Measurements from ENCODE around the gene MSGN1. TPM values are rescaled to one million over a fixed set of nuclear protein-coding genes. Genes with fewer than 3 reads are reported as not detected.
"Not testable (repeated sequence)": the region's sequence is repeated elsewhere in the genome, so short reads cannot be mapped to it uniquely, and the experiment has no call there.

MSGN1 gene
- total RNA-seq, 4 donors from 2014 or later: not detected

GRCh38 chr2:17818235-17818815 lies 2.1 kb downstream of the MSGN1 start:
- intact Hi-C loops (cut with DNase I; ENCODE audit: low total_unique reads): no loop called here
- 85 to 87% methylated on average over 2 of the region's 2 CpGs for WGBS, 2 donors
- no peak for DNase-seq (ENCODE audit: low spot score in 2 of 2)
- H3K4me3 ChIP-seq (ENCODE audit: low read depth, poor library complexity, severe bottlenecking): no peak overlapping the region
- no peak for TF ChIP-seq POLR2A (IDR thresholded peaks at IDR 0.05)
- TF ChIP-seq CTCF (IDR thresholded peaks at IDR 0.05): no peak

GRCh38 chr2:17821080-17821479 lies 4.8 kb downstream of the MSGN1 start:
- WGBS, 2 donors: 60 to 62% methylated on average over 3 of the region's 3 CpGs
- DNase-seq (ENCODE audit: low spot score in 2 of 2): no peak
- intact Hi-C loops (cut with DNase I; ENCODE audit: low total_unique reads): no loop called here
- no peak for TF ChIP-seq CTCF (IDR thresholded peaks at IDR 0.05)
- no peak overlapping the region for H3K4me3 ChIP-seq (ENCODE audit: low read depth, poor library complexity, severe bottlenecking)

GRCh38 chr2:17821535-17822444 lies 5.5 kb downstream of the MSGN1 start:
- no peak overlapping the region for H3K4me3 ChIP-seq (ENCODE audit: low read depth, poor library complexity, severe bottlenecking)
- TF ChIP-seq CTCF (IDR thresholded peaks at IDR 0.05): no peak
- TF ChIP-seq POLR2A (IDR thresholded peaks at IDR 0.05): no peak
- no peak for DNase-seq (ENCODE audit: low spot score in 2 of 2)
- 46 to 63% methylated on average over 7 of the region's 7 CpGs for WGBS, 2 donors
- intact Hi-C loops (cut with DNase I; ENCODE audit: low total_unique reads): no loop called here

- intact Hi-C loops (cut with DNase I; ENCODE audit: low total_unique reads): no loop called here
- H3K4me3 ChIP-seq (ENCODE audit: low read depth, poor library complexity, severe bottlenecking): no peak overlapping the region
- 60 to 72% methylated on average over 4 of the region's 4 CpGs for WGBS, 2 donors
- DNase-seq (ENCODE audit: low spot score in 2 of 2): no peak
- TF ChIP-seq POLR2A (IDR thresholded peaks at IDR 0.05): no peak
- no peak for TF ChIP-seq CTCF (IDR thresholded peaks at IDR 0.05)
Observed at GRCh38 chr2:17822445-17823117, 6.3 kb downstream of the MSGN1 start.

GRCh38 chr2:17823646-17824045 lies 7.4 kb downstream of the MSGN1 start:
- H3K4me3 ChIP-seq (ENCODE audit: low read depth, poor library complexity, severe bottlenecking); DNase-seq (ENCODE audit: low spot score in 2 of 2); intact Hi-C loops (cut with DNase I; ENCODE audit: low total_unique reads): not testable (repeated sequence)
- 84 to 95% methylated on average over 4 of the region's 4 CpGs for WGBS, 2 donors

GRCh38 chr2:17827316-17827715 lies 11.1 kb downstream of the MSGN1 start:
- intact Hi-C loops (cut with DNase I; ENCODE audit: low total_unique reads): no loop called here
- H3K4me3 ChIP-seq (ENCODE audit: low read depth, poor library complexity, severe bottlenecking): no peak overlapping the region
- TF ChIP-seq CTCF (IDR thresholded peaks at IDR 0.05) (no peak), POLR2A (IDR thresholded peaks at IDR 0.05) (no peak)
- DNase-seq (ENCODE audit: low spot score in 2 of 2): no peak
- WGBS, 2 donors: 87 to 89% methylated on average over 5 of the region's 5 CpGs
